ENCODE results near the gene PI4KB.

The PI4KB gene

DNA sequence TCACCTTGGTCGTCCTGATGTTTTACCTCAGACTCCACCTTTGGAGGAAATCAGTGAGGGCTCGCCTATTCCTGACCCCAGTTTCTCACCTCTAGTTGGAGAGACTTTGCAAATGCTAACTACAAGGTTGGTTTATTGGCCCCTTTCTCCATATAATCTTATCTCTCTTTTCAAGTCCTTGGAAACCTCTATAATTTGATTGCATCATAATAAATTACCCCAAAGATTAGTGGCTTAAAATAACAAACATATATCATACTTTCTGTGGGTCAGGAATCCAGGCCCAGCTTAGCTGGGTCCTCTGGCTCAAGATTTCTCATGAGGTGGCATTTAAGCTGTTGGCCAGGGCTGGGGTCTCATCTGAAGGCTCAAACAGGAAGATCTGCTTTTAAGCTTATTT lies 84.8 kb downstream of the PI4KB start:
- Mint-ChIP-seq H3K27me3 (no peaks in the 10 kb centered on the region), H3K4me1 (no peaks in the 10 kb centered on the region), H3K27ac (peak overlapping the region in 1 of 2 donors; percentile 64), H3K9me3 (no peaks in the 10 kb centered on the region), H3K4me3 (no peak overlapping the region)
- ATAC-seq: no peak
- no peak for DNase-seq
